Progenitor cell of endocrine pancreas (in vitro differentiated cells): Measurements from ENCODE around the gene NAV2. TPM values are rescaled to one million over a fixed set of nuclear protein-coding genes. Genes with fewer than 3 reads are reported as not detected.

ENCODE experiments used
- DNase-seq: peaks from one replicate; pipeline ENCODE4 v3.0.0; 2021; ENCODE audit warnings: low spot score; ENCODE audit not compliant: unreplicated experiment
- H3K27ac Mint-ChIP-seq: 2 replicates; pipeline ENCODE4 v1.8.0; 2021; ENCODE audit warnings: mild to moderate bottlenecking, moderate library complexity, mixed read lengths
- H3K27me3 Mint-ChIP-seq: 2 replicates; pipeline ENCODE4 v1.8.0; 2021; ENCODE audit warnings: mixed read lengths
- H3K36me3 Mint-ChIP-seq: 2 replicates; pipeline ENCODE4 v1.8.0; 2022; ENCODE audit warnings: mixed read lengths; ENCODE audit not compliant: insufficient read depth
- H3K4me1 Mint-ChIP-seq: 2 replicates; pipeline ENCODE4 v1.8.0; 2021; ENCODE audit warnings: low read depth, mixed read lengths
- H3K4me3 Mint-ChIP-seq: 2 replicates; pipeline ENCODE4 v1.8.0; 2021; ENCODE audit warnings: low read depth, mild to moderate bottlenecking, moderate library complexity, mixed read lengths
- H3K9me3 Mint-ChIP-seq: 2 replicates; pipeline ENCODE4 v1.8.0; 2021; ENCODE audit warnings: low read depth, mixed read lengths
- CTCF ChIP-seq: fragments of 200-600 bp; sonication (generic); IDR thresholded peaks from one replicate; pipeline ENCODE4 v1.5.0; 2021; ENCODE audit warnings: antibody characterized with exemption, mild to moderate bottlenecking; ENCODE audit not compliant: unreplicated experiment
- total RNA-seq: library from RNA; stranded (reverse); gene quantifications from 2 replicates; pipeline ENCODE4 v1.2.1, GENCODE V29; 2021

Gene NAV2
- total RNA-seq, 1 donor from 2014 or later: 88.3 TPM

- Mint-ChIP-seq H3K4me1 (peaks cover 3% of the 10 kb centered on the region), H3K27ac (no peak overlapping the region), H3K36me3 (peaks cover 35% of the 10 kb centered on the region), H3K4me3 (no peak overlapping the region), H3K27me3 (no peaks in the 10 kb centered on the region), H3K9me3 (no peaks in the 10 kb centered on the region)
- no peak for TF ChIP-seq CTCF
- DNase-seq: no peak
Observed at GRCh38 chr11:20047769-20048154, 335.1 kb downstream of the NAV2 start.

- no peak for DNase-seq
- H3K36me3 Mint-ChIP-seq: peaks cover 36% of the 10 kb centered on the region
- peaks cover 3% of the 10 kb centered on the region for H3K4me1 Mint-ChIP-seq
- no peak for TF ChIP-seq CTCF
- no peaks in the 10 kb centered on the region for H3K9me3 Mint-ChIP-seq
- H3K4me3 Mint-ChIP-seq: no peak overlapping the region
- no peak overlapping the region for H3K27ac Mint-ChIP-seq
- H3K27me3 Mint-ChIP-seq: no peaks in the 10 kb centered on the region
Observed at GRCh38 chr11:20048246-20048645, 335.6 kb downstream of the NAV2 start.

GRCh38 chr11:20048707-20049106 is 336.1 kb downstream of the NAV2 start:
- H3K4me1 Mint-ChIP-seq: peaks cover 1% of the 10 kb centered on the region
- no peak for TF ChIP-seq CTCF
- no peak for DNase-seq
- H3K27ac Mint-ChIP-seq: no peak overlapping the region
- no peaks in the 10 kb centered on the region for H3K9me3 Mint-ChIP-seq
- no peaks in the 10 kb centered on the region for H3K27me3 Mint-ChIP-seq
- H3K4me3 Mint-ChIP-seq: no peak overlapping the region
- peaks cover 34% of the 10 kb centered on the region for H3K36me3 Mint-ChIP-seq

- Mint-ChIP-seq H3K27ac (no peak overlapping the region), H3K27me3 (no peaks in the 10 kb centered on the region), H3K9me3 (no peaks in the 10 kb centered on the region), H3K4me1 (peaks cover 1% of the 10 kb centered on the region), H3K4me3 (no peak overlapping the region), H3K36me3 (peaks cover 33% of the 10 kb centered on the region)
- no peak for DNase-seq
- no peak for TF ChIP-seq CTCF
Observed at GRCh38 chr11:20049231-20049630, 336.6 kb downstream of the NAV2 start.

- TF ChIP-seq CTCF: no peak
- peaks cover 26% of the 10 kb centered on the region for H3K36me3 Mint-ChIP-seq
- H3K4me1 Mint-ChIP-seq: peaks cover 1% of the 10 kb centered on the region
- H3K27me3 Mint-ChIP-seq: no peaks in the 10 kb centered on the region
- no peaks in the 10 kb centered on the region for H3K9me3 Mint-ChIP-seq
- peak overlapping the region; percentile 64 for H3K27ac Mint-ChIP-seq
- DNase-seq: no peak
- no peak overlapping the region for H3K4me3 Mint-ChIP-seq
Observed at GRCh38 chr11:20050048-20050447, 337.4 kb downstream of the NAV2 start.
